ENCODE data around the gene AVEN. TPM values are rescaled to one million over a fixed set of nuclear protein-coding genes. Genes with fewer than 3 reads are reported as not detected.

Gene AVEN
- total RNA-seq, 1 donor from 2014 or later: 24.4 TPM

DNA sequence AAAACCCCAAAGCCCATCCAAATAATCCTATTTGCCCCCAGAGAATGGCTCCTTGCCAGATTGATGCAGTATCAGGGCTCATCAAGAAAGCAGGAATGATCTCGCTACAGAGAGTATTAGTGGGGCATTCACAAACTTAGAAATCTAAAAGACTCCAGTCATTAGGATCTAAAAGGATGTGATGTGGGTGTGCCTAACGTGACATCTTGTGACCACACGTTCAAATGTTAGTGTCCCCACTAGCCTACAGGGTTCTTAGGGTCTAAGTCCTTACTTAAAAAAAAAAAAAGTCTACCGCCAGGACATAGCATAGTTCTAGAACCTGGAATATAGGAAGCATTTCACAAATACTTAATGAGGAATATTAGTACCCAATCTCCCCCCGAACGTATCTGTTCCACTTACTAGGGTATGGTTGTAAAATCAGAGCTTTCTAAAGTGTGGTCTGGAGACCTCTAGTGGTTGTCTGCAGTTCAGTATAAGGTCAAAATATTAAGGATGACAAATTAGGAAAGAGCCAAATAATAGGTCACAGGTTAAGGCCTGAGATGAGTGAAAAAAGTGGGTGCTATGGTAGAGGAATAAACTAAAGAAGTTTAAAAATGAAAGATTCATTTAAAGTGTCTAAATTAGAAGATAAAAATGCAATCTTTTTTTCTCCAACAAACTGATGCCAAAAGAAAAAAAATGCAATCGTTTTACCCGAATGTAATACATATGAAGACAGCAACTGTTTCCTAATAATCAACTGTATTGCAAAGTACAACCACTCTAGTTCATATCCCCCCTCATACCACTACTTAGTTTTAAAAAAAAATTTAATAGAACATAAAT is 75.0 kb downstream of the AVEN start:
- no peak for DNase-seq (ENCODE audit: low read depth)
- Histone ChIP-seq H3K4me3 (ENCODE audit: low read depth, low read length) (no peak overlapping the region), H3K27me3 (ENCODE audit: control insufficient read depth, insufficient read depth, low read length) (no peaks in the 10 kb centered on the region), H3K36me3 (ENCODE audit: control insufficient read depth, insufficient read depth, low read length) (no peaks in the 10 kb centered on the region)
- TF ChIP-seq, protein P1, sequence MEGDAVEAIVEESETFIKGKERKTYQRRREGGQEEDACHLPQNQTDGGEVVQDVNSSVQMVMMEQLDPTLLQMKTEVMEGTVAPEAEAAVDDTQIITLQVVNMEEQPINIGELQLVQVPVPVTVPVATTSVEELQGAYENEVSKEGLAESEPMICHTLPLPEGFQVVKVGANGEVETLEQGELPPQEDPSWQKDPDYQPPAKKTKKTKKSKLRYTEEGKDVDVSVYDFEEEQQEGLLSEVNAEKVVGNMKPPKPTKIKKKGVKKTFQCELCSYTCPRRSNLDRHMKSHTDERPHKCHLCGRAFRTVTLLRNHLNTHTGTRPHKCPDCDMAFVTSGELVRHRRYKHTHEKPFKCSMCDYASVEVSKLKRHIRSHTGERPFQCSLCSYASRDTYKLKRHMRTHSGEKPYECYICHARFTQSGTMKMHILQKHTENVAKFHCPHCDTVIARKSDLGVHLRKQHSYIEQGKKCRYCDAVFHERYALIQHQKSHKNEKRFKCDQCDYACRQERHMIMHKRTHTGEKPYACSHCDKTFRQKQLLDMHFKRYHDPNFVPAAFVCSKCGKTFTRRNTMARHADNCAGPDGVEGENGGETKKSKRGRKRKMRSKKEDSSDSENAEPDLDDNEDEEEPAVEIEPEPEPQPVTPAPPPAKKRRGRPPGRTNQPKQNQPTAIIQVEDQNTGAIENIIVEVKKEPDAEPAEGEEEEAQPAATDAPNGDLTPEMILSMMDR (IDR thresholded peaks at IDR 0.05; ENCODE audit: insufficient read depth, low read length, poor library complexity, severe bottlenecking): peak; percentile 76

DNA sequence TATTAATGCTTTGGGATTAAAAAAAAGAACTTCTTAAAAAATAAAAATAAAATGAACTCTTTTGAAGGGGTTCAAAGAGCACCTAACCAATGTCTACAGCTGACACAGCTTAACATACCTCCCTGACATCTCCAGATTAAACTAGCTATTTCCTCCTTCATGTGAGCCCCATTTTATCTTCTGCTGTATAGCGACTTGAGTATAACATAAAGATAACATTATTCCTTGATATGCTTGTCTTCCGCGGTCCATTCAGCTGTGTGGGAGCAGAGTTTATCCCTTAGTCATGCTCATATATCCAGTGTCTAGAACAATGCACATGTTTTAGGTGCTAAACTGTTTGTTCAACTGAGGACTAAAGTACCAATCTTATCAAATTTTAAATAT is 78.5 kb downstream of the AVEN start:
- Histone ChIP-seq H3K27me3 (ENCODE audit: control insufficient read depth, insufficient read depth, low read length) (no peaks in the 10 kb centered on the region), H3K36me3 (ENCODE audit: control insufficient read depth, insufficient read depth, low read length) (no peaks in the 10 kb centered on the region), H3K4me3 (ENCODE audit: low read depth, low read length) (no peak overlapping the region)
- DNase-seq (ENCODE audit: low read depth): no peak
- TF ChIP-seq, protein P1 (IDR thresholded peaks at IDR 0.05; ENCODE audit: insufficient read depth, low read length, poor library complexity, severe bottlenecking): no peak

- no peaks in the 10 kb centered on the region for H3K36me3 ChIP-seq (ENCODE audit: control insufficient read depth, insufficient read depth, low read length)
- TF ChIP-seq, protein P1 (IDR thresholded peaks at IDR 0.05; ENCODE audit: insufficient read depth, low read length, poor library complexity, severe bottlenecking): no peak
- H3K4me3 ChIP-seq (ENCODE audit: low read depth, low read length): no peak overlapping the region
- no peaks in the 10 kb centered on the region for H3K27me3 ChIP-seq (ENCODE audit: control insufficient read depth, insufficient read depth, low read length)
- DNase-seq (ENCODE audit: low read depth): no peak
These were observed 79.0 kb downstream of the AVEN start for GRCh38 chr15:33959844-33960548.

DNA sequence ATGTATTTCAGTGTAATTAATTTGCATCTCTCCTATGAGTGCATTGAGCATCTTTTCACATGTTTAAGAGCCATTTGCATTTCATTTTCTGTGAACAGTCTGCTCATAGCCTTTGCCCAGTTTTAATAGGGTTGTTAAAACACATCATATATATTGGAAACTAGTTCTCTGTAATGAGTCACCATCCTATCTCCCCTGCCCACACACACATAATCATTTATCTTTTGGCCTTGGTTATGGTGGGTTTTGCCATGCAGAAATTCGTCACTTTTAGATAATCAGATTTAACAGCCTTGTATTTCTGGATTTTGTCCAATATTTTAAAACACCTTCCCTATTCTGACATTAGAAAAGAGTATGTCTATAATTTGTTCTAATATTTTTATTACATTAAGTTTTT is 82.6 kb downstream of the AVEN start:
- Histone ChIP-seq H3K27me3 (ENCODE audit: control insufficient read depth, insufficient read depth, low read length) (no peaks in the 10 kb centered on the region), H3K36me3 (ENCODE audit: control insufficient read depth, insufficient read depth, low read length) (no peaks in the 10 kb centered on the region), H3K4me3 (ENCODE audit: low read depth, low read length) (no peak overlapping the region)
- no peak for DNase-seq (ENCODE audit: low read depth)
- TF ChIP-seq, protein P1 (IDR thresholded peaks at IDR 0.05; ENCODE audit: insufficient read depth, low read length, poor library complexity, severe bottlenecking): no peak

DNA sequence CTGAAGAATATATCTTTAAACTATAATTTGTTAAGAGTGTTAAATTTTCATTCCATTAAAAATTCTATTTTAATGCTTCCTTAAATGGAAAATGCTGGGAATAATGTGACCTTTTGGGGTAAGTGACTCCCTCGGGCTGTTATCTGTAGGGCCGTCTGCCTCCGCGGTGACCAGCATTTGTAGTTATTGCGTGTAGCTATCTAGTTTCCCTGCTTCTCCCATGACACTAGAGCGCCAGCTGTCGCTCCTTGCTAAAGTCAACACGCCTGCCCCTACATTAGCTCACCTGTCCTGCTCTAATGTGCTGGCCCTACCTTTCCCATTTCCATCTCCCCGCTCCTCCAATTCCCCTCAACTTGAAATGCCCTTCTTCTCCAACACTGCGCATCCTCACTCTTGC is 83.1 kb downstream of the AVEN start:
- Histone ChIP-seq H3K4me3 (ENCODE audit: low read depth, low read length) (no peak overlapping the region), H3K27me3 (ENCODE audit: control insufficient read depth, insufficient read depth, low read length) (no peaks in the 10 kb centered on the region), H3K36me3 (ENCODE audit: control insufficient read depth, insufficient read depth, low read length) (no peaks in the 10 kb centered on the region)
- no peak for DNase-seq (ENCODE audit: low read depth)
- TF ChIP-seq, protein P1 (IDR thresholded peaks at IDR 0.05; ENCODE audit: insufficient read depth, low read length, poor library complexity, severe bottlenecking): no peak

All from kidney epithelial cell (primary cell).